ENCODE data around the gene SNX33.

- TF ChIP-seq CTCF (IDR thresholded peaks at IDR 0.05; ENCODE audit: insufficient read depth, low read depth, low read length) (no peak), EZH2 (IDR thresholded peaks at IDR 0.05; ENCODE audit: insufficient read depth, low read length) (no peak)
Measured at GRCh38 chr15:75599401-75599800, 48.3 kb upstream of the SNX33 start.

Measured in astrocyte (in vitro differentiated cells and primary cell).